PC-3 (cell line): ENCODE results near the gene USP3. TPM values are rescaled to one million over a fixed set of nuclear protein-coding genes. Genes with fewer than 3 reads are reported as not detected.

ENCODE experiments used
- ATAC-seq: fragments of 200-7000 bp; cut with Tn5 transposase; 2 replicates; pipeline ENCODE4 v1.9.1; 2020; ENCODE audit warnings: mild to moderate bottlenecking, moderate library complexity
- BruUV-seq: library from RNA; stranded (reverse); fragments of 400-500 nt; replicated peaks from 2 replicates; lab custom pipeline; 2021; lab: Mats Ljungman, UMichigan
- CTCF ChIA-PET: fragments of 300-600 bp; sonication (Branson Sonifier 250); formaldehyde crosslinking; loops from one replicate; lab custom pipeline; 2022; ENCODE audit warnings: antibody characterized with exemption; lab: Charles Lee
- POLR2A ChIA-PET: fragments of 300-600 bp; sonication (Branson Sonifier 250); formaldehyde crosslinking; loops from one replicate; lab custom pipeline; 2022; ENCODE audit warnings: antibody characterized with exemption; ENCODE audit not compliant: unreplicated experiment; lab: Charles Lee
- DNase-seq: peaks from one replicate; pipeline ENCODE4 v3.0.0-alpha.2; 2015
- H2AFZ ChIP-seq: fragments of 300-600 bp; sonication (generic); 2 replicates; pipeline ENCODE4 v1.6.0; 2016; ENCODE audit warnings: antibody characterized with exemption, low read length
- H3F3A ChIP-seq: fragments of 300-600 bp; sonication (generic); one replicate; pipeline ENCODE4 v1.6.0; 2017; ENCODE audit warnings: antibody characterized with exemption, low read length, control low read depth, mild to moderate bottlenecking; ENCODE audit not compliant: unreplicated experiment
- H3K27ac ChIP-seq: fragments of 300-600 bp; sonication (generic); 2 replicates; pipeline ENCODE4 v1.5.1; 2016; ENCODE audit warnings: mild to moderate bottlenecking, low read length
- H3K27me3 ChIP-seq: fragments of 300-600 bp; sonication (generic); 2 replicates; pipeline ENCODE4 v1.6.1; 2016; ENCODE audit warnings: low read length, mixed read lengths
- H3K36me3 ChIP-seq: fragments of 300-600 bp; sonication (generic); 2 replicates; pipeline ENCODE4 v1.6.1; 2016; ENCODE audit warnings: low read depth, mixed run types, low read length, mixed read lengths
- H3K4me1 ChIP-seq: fragments of 300-600 bp; sonication (generic); 2 replicates; pipeline ENCODE4 v1.5.1; 2016; ENCODE audit warnings: low read length; ENCODE audit not compliant: insufficient read depth
- H3K4me2 ChIP-seq: fragments of 300-600 bp; sonication (generic); 2 replicates; pipeline ENCODE4 v1.6.0; 2016; ENCODE audit warnings: low read length
- H3K4me3 ChIP-seq: fragments of 300-600 bp; sonication (generic); 2 replicates; pipeline ENCODE4 v1.5.1; 2016; ENCODE audit warnings: mild to moderate bottlenecking, low read length, mixed read lengths
- H3K79me2 ChIP-seq: fragments of 300-600 bp; sonication (generic); 2 replicates; pipeline ENCODE4 v1.6.1; 2017; ENCODE audit warnings: low read length, mixed read lengths
- H3K9ac ChIP-seq: fragments of 300-600 bp; sonication (generic); 2 replicates; pipeline ENCODE4 v1.6.0; 2016; ENCODE audit warnings: mild to moderate bottlenecking, low read length
- H3K9me2 ChIP-seq: fragments of 300-600 bp; sonication (generic); replicated peaks from 2 replicates; pipeline ENCODE4 v1.6.1; 2016; ENCODE audit warnings: mixed run types, low read length, mixed read lengths
- H3K9me3 ChIP-seq: fragments of 300-600 bp; sonication (generic); 2 replicates; pipeline ENCODE4 v1.6.1; 2016; ENCODE audit warnings: low read length, mixed read lengths
- H4K20me1 ChIP-seq: fragments of 300-600 bp; sonication (generic); 2 replicates; pipeline ENCODE4 v1.6.1; 2016; ENCODE audit warnings: low read length, mixed read lengths
- CTCF ChIP-seq: fragments of 300-600 bp; sonication (generic); conservative IDR thresholded peaks from 2 replicates; pipeline ENCODE4 v1.5.1; 2017; ENCODE audit warnings: antibody characterized with exemption, low read depth, mild to moderate bottlenecking, low read length
- EZH2 ChIP-seq: fragments of 300-600 bp; sonication (generic); IDR thresholded peaks from one replicate; pipeline ENCODE4 v1.6.1; 2017; ENCODE audit warnings: antibody characterized with exemption, mild to moderate bottlenecking, low read length; ENCODE audit not compliant: unreplicated experiment
- EZH2phosphoT487 ChIP-seq: fragments of 300-600 bp; sonication (generic); IDR thresholded peaks from 2 replicates; pipeline ENCODE4 v1.6.1; 2018; ENCODE audit warnings: mild to moderate bottlenecking, antibody characterized with exemption, low read length, borderline replicate concordance
- intact Hi-C: fragments of 100-400 bp; cut with micrococcal nuclease; formaldehyde crosslinking; loops from 2 replicates; pipeline ENCODE4 v1.9.0; 2023
- total RNA-seq: library from RNA; depleted of rRNA; stranded (reverse); fragments of >200 nt; gene quantifications from 2 replicates; pipeline ENCODE4 v1.2.3, GENCODE V29; 2014

The USP3 gene
- total RNA-seq, 1 experiment from 2014 or later = 26.9 TPM

GRCh38 chr15:63535689-63536088 is 31.3 kb downstream of the USP3 start:
- DNase-seq = no peak

GRCh38 chr15:63538876-63539275 is 34.5 kb downstream of the USP3 start:
- Histone ChIP-seq H3K9me3 (no peaks in the 10 kb centered on the region), H3K4me2 (no peak overlapping the region), H3K9ac (no peak overlapping the region), H3K27ac (no peak overlapping the region), H3K36me3 (no peaks in the 10 kb centered on the region; the same call in 1 of the 2 replicates), H3K79me2 (peaks cover 35% of the 10 kb centered on the region), H2AFZ (no peak overlapping the region), H3K4me1 (no peaks in the 10 kb centered on the region), H3K9me2 (no peaks in the 10 kb centered on the region), H3K27me3 (no peaks in the 10 kb centered on the region), H3K4me3 (no peak overlapping the region), H4K20me1 (peaks cover 9% of the 10 kb centered on the region; the same call in 1 of the 2 replicates), H3F3A (no peaks in the 10 kb centered on the region)
- DNase-seq = no peak
- intact Hi-C loops = no loop called here
- ATAC-seq = no peak
- no peak for TF ChIP-seq CTCF
- TF ChIP-seq EZH2 = no peak
- no peak for TF ChIP-seq EZH2phosphoT487
- CTCF ChIA-PET = no interaction called here
- POLR2A ChIA-PET = no interaction called here
- no TSS peak for BruUV-seq

More at GRCh38 chr15:63535689-63536088, 31.3 kb downstream of the USP3 start:
- Histone ChIP-seq H3K9me2 (no peaks in the 10 kb centered on the region), H3K27ac (no peak overlapping the region), H3K4me2 (no peak overlapping the region), H3K27me3 (no peaks in the 10 kb centered on the region), H3K4me1 (peaks cover 18% of the 10 kb centered on the region), H2AFZ (no peak overlapping the region), H4K20me1 (peaks cover 9% of the 10 kb centered on the region; the same call in 1 of the 2 replicates), H3K79me2 (peaks cover 54% of the 10 kb centered on the region), H3K9me3 (no peaks in the 10 kb centered on the region), H3F3A (no peaks in the 10 kb centered on the region), H3K4me3 (no peak overlapping the region), H3K36me3 (no peaks in the 10 kb centered on the region; the same call in 1 of the 2 replicates), H3K9ac (no peak overlapping the region)
- POLR2A ChIA-PET = no interaction called here
- BruUV-seq = no TSS peak
- intact Hi-C loops = no loop called here
- TF ChIP-seq EZH2phosphoT487 (no peak), EZH2 (no peak), CTCF (no peak)
- CTCF ChIA-PET = no interaction called here
- ATAC-seq = no peak

GRCh38 chr15:63539521-63539920 is 35.1 kb downstream of the USP3 start:
- Histone ChIP-seq H3K4me3 (no peak overlapping the region), H3K9ac (no peak overlapping the region), H3K4me1 (no peaks in the 10 kb centered on the region), H2AFZ (no peak overlapping the region), H3K79me2 (peaks cover 29% of the 10 kb centered on the region), H3K27ac (no peak overlapping the region), H3K9me2 (no peaks in the 10 kb centered on the region), H3K9me3 (no peaks in the 10 kb centered on the region), H4K20me1 (peaks cover 9% of the 10 kb centered on the region; the same call in 1 of the 2 replicates), H3F3A (no peaks in the 10 kb centered on the region), H3K36me3 (peaks cover 2% of the 10 kb centered on the region; the same call in 1 of the 2 replicates), H3K27me3 (no peaks in the 10 kb centered on the region), H3K4me2 (no peak overlapping the region)
- ChIA-PET POLR2A (interaction anchor here (0.5 kb wide), 1 partner anchor 856 kb away, joined by 25 read pairs; no protein-coding TSS in a partner anchor), CTCF (no interaction called here)
- intact Hi-C loops = no loop called here
- DNase-seq (no peak), ATAC-seq (no peak)
- BruUV-seq = no TSS peak
- TF ChIP-seq EZH2phosphoT487 (no peak), CTCF (no peak), EZH2 (no peak)
